Measurements from ENCODE around the gene ISG20L2. TPM values are rescaled to one million over a fixed set of nuclear protein-coding genes. Genes with fewer than 3 reads are reported as not detected.

Gene ISG20L2
- total RNA-seq, 2 experiments from 2014 or later: 48.4 to 65.2 TPM

GRCh38 chr1:156725683-156726280 is 2.8 kb downstream of the ISG20L2 start:
- POLR2A ChIA-PET: interaction anchor here (0.6 to 4.1 kb wide), 10 partner anchors 10 to 164 kb away, joined by 3 to 36 read pairs (median 6); partner anchors contain the start of genes MRPL24, NTRK1 and PRCC
- intact Hi-C loops (cut with DNase I, micrococcal nuclease): loop anchor here (1.0 to 5.0 kb wide), 10 partner anchors 19 to 513 kb away; partner anchors contain the start of genes NTRK1 (in 2 of the 2), MEF2D (in 1 of the 2) and PMF1 (in 1 of the 2)
- Mint-ChIP-seq H3K36me3 (ENCODE audit: low read depth) (peaks cover 45% of the 10 kb centered on the region), H3K27me3 (no peaks in the 10 kb centered on the region), H3K4me1 (peaks cover 31% of the 10 kb centered on the region), H3K4me3 (no peak overlapping the region), H3K9me3 (ENCODE audit: low read depth) (no peaks in the 10 kb centered on the region), H3K27ac (no peak overlapping the region)
- ATAC-seq (peak; percentile 28), DNase-seq (peak; percentile 91)
- CTCF ChIA-PET: interaction anchor here (0.6 to 6.2 kb wide), 64 partner anchors 10 to 338 kb away, joined by 3 to 220 read pairs (median 5); partner anchors contain the start of genes CRABP2, HDGF, INSRR and MRPL24

GRCh38 chr1:156721535-156721934 is 7.0 kb downstream of the ISG20L2 start:
- ChIA-PET CTCF (interaction anchor here (0.6 to 4.1 kb wide), 13 partner anchors 15 to 171 kb away, joined by 3 to 50 read pairs (median 4); partner anchors contain the start of gene CRABP2), POLR2A (no interaction called here)
- intact Hi-C loops (cut with DNase I, micrococcal nuclease): no loop called here
- Mint-ChIP-seq H3K4me3 (no peak overlapping the region), H3K9me3 (ENCODE audit: low read depth) (no peaks in the 10 kb centered on the region), H3K27ac (peak overlapping the region; percentile 74), H3K4me1 (peaks cover 20% of the 10 kb centered on the region), H3K36me3 (ENCODE audit: low read depth) (peaks cover 43% of the 10 kb centered on the region), H3K27me3 (no peaks in the 10 kb centered on the region)
- DNase-seq: no peak
- peak; percentile 39 for ATAC-seq

GRCh38 chr1:156721131-156721530 is 7.4 kb downstream of the ISG20L2 start:
- DNase-seq: no peak
- Mint-ChIP-seq H3K36me3 (ENCODE audit: low read depth) (peaks cover 46% of the 10 kb centered on the region), H3K27me3 (no peaks in the 10 kb centered on the region), H3K4me3 (no peak overlapping the region), H3K9me3 (ENCODE audit: low read depth) (no peaks in the 10 kb centered on the region), H3K27ac (peak overlapping the region; percentile 74), H3K4me1 (peaks cover 20% of the 10 kb centered on the region)
- intact Hi-C loops (cut with DNase I, micrococcal nuclease): no loop called here
- POLR2A ChIA-PET: no interaction called here
- CTCF ChIA-PET: interaction anchor here (0.8 to 4.1 kb wide), 11 partner anchors 15 to 171 kb away, joined by 3 to 50 read pairs (median 4); partner anchors contain the start of gene CRABP2
- no peak for ATAC-seq

- intact Hi-C loops (cut with DNase I, micrococcal nuclease): no loop called here
- no peak overlapping the region for H3K4me3 Mint-ChIP-seq
- no peak for ATAC-seq
- DNase-seq: no peak
- H3K27ac Mint-ChIP-seq: no peak overlapping the region
- no peaks in the 10 kb centered on the region for H3K9me3 Mint-ChIP-seq (ENCODE audit: low read depth)
- ChIA-PET CTCF (interaction anchor here (3.5 kb wide), 1 partner anchor 11 kb away, joined by 25 read pairs; the partner anchor contains the start of gene CRABP2), POLR2A (no interaction called here)
- H3K36me3 Mint-ChIP-seq (ENCODE audit: low read depth): peaks cover 29% of the 10 kb centered on the region
- peaks cover 8% of the 10 kb centered on the region for H3K4me1 Mint-ChIP-seq
- H3K27me3 Mint-ChIP-seq: no peaks in the 10 kb centered on the region
These were observed 11.2 kb downstream of the ISG20L2 start for GRCh38 chr1:156717351-156717750.

- Mint-ChIP-seq H3K4me3 (no peak overlapping the region), H3K9me3 (ENCODE audit: low read depth) (no peaks in the 10 kb centered on the region), H3K4me1 (peaks cover 2% of the 10 kb centered on the region), H3K27ac (peak overlapping the region; percentile 7), H3K27me3 (no peaks in the 10 kb centered on the region), H3K36me3 (ENCODE audit: low read depth) (peaks cover 14% of the 10 kb centered on the region)
- no peak for DNase-seq
- intact Hi-C loops (cut with DNase I, micrococcal nuclease): no loop called here
- ChIA-PET CTCF (interaction anchor here (0.6 to 6.0 kb wide), 7 partner anchors 8 to 409 kb away, joined by 3 to 48 read pairs (median 5); partner anchors contain the start of genes CRABP2, ISG20L2 and METTL25B), POLR2A (interaction anchor here (1.2 to 1.3 kb wide), 2 partner anchors 8 to 12 kb away, joined by 3 to 8 read pairs; no protein-coding TSS in a partner anchor)
- ATAC-seq: no peak
These were observed 13.7 kb downstream of the ISG20L2 start for GRCh38 chr1:156714830-156715229.

- Mint-ChIP-seq H3K36me3 (ENCODE audit: low read depth) (peaks cover 13% of the 10 kb centered on the region), H3K4me1 (peaks cover 2% of the 10 kb centered on the region), H3K27ac (no peak overlapping the region), H3K9me3 (ENCODE audit: low read depth) (no peaks in the 10 kb centered on the region), H3K4me3 (no peak overlapping the region), H3K27me3 (no peaks in the 10 kb centered on the region)
- DNase-seq (no peak), ATAC-seq (no peak)
- intact Hi-C loops (cut with DNase I, micrococcal nuclease): no loop called here
- POLR2A ChIA-PET: interaction anchor here (0.6 kb wide), 1 partner anchor 99 kb away, joined by 3 read pairs; no protein-coding TSS in a partner anchor
- CTCF ChIA-PET: interaction anchor here (0.8 to 6.0 kb wide), 3 partner anchors 14 to 88 kb away, joined by 6 to 48 read pairs (median 38); partner anchors contain the start of genes ISG20L2 and METTL25B
These were observed 15.9 kb downstream of the ISG20L2 start for GRCh38 chr1:156712626-156713025.

GRCh38 chr1:156711011-156711817 is 17.4 kb downstream of the ISG20L2 start:
- CTCF ChIA-PET: interaction anchor here (0.6 to 6.0 kb wide), 7 partner anchors 16 to 283 kb away, joined by 3 to 48 read pairs (median 3); partner anchors contain the start of genes ISG20L2 and METTL25B

GRCh38 chr1:156709757-156710489 is 18.6 kb downstream of the ISG20L2 start:
- Mint-ChIP-seq H3K9me3 (ENCODE audit: low read depth) (no peaks in the 10 kb centered on the region), H3K36me3 (ENCODE audit: low read depth) (peaks cover 2% of the 10 kb centered on the region), H3K27ac (no peak overlapping the region), H3K27me3 (peaks cover 2% of the 10 kb centered on the region), H3K4me1 (peaks cover 21% of the 10 kb centered on the region), H3K4me3 (no peak overlapping the region)
- ChIA-PET POLR2A (no interaction called here), CTCF (interaction anchor here (1.1 to 11.2 kb wide), 3 partner anchors 17 to 86 kb away, joined by 4 to 110 read pairs (median 38); partner anchors contain the start of genes ISG20L2 and METTL25B)
- ATAC-seq (no peak), DNase-seq (no peak)
- intact Hi-C loops (cut with DNase I, micrococcal nuclease): loop anchor here in 1 of 2 experiments (5.0 kb wide), 1 partner anchor 83 kb away; no protein-coding TSS in a partner anchor

More at GRCh38 chr1:156711011-156711817, 17.4 kb downstream of the ISG20L2 start:
- POLR2A ChIA-PET: no interaction called here
- Mint-ChIP-seq H3K27me3 (peaks cover 2% of the 10 kb centered on the region), H3K4me3 (no peak overlapping the region), H3K4me1 (peaks cover 10% of the 10 kb centered on the region), H3K36me3 (ENCODE audit: low read depth) (peaks cover 4% of the 10 kb centered on the region), H3K9me3 (ENCODE audit: low read depth) (no peaks in the 10 kb centered on the region), H3K27ac (no peak overlapping the region)
- ATAC-seq (no peak), DNase-seq (no peak)
- intact Hi-C loops (cut with DNase I, micrococcal nuclease): no loop called here

GRCh38 chr1:156709031-156709430 is 19.5 kb downstream of the ISG20L2 start:
- Mint-ChIP-seq H3K27me3 (peaks cover 8% of the 10 kb centered on the region), H3K4me1 (peaks cover 24% of the 10 kb centered on the region), H3K4me3 (no peak overlapping the region), H3K27ac (no peak overlapping the region), H3K9me3 (ENCODE audit: low read depth) (no peaks in the 10 kb centered on the region), H3K36me3 (ENCODE audit: low read depth) (no peaks in the 10 kb centered on the region)
- intact Hi-C loops (cut with DNase I, micrococcal nuclease): loop anchor here in 1 of 2 experiments (5.0 kb wide), 1 partner anchor 82 kb away; no protein-coding TSS in a partner anchor
- ATAC-seq (no peak), DNase-seq (no peak)
- ChIA-PET CTCF (interaction anchor here (0.6 to 11.2 kb wide), 3 partner anchors 13 to 20 kb away, joined by 3 to 110 read pairs (median 8); partner anchors contain the start of genes ISG20L2 and METTL25B), POLR2A (no interaction called here)

GRCh38 chr1:156708218-156708661 is 20.3 kb downstream of the ISG20L2 start:
- CTCF ChIA-PET: interaction anchor here (0.6 to 11.2 kb wide), 5 partner anchors 12 to 84 kb away, joined by 3 to 110 read pairs (median 16); partner anchors contain the start of genes ISG20L2 and METTL25B
- POLR2A ChIA-PET: no interaction called here
- Mint-ChIP-seq H3K4me3 (no peak overlapping the region), H3K4me1 (peaks cover 24% of the 10 kb centered on the region), H3K27ac (no peak overlapping the region), H3K27me3 (peaks cover 15% of the 10 kb centered on the region), H3K36me3 (ENCODE audit: low read depth) (no peaks in the 10 kb centered on the region), H3K9me3 (ENCODE audit: low read depth) (no peaks in the 10 kb centered on the region)
- ATAC-seq (no peak), DNase-seq (no peak)
- intact Hi-C loops (cut with DNase I, micrococcal nuclease): loop anchor here in 1 of 2 experiments (5.0 kb wide), 1 partner anchor 81 kb away; no protein-coding TSS in a partner anchor

Data from activated CD4-positive, alpha-beta T cell treated with anti-CD3 and anti-CD28 coated beads for 36 hours (primary cell).